Parathyroid adenoma (tissue), 2 donors: Measurements from ENCODE around the gene SMPD3.

Experiments
- H2AFZ ChIP-seq: fragments of 300-600 bp; sonication (generic); one replicate; pipeline ENCODE4 v1.7.0; 2017; ENCODE audit warnings: antibody characterized with exemption, mild to moderate bottlenecking
- H3K27ac ChIP-seq: fragments of 300-600 bp; sonication (generic); one replicate; pipeline ENCODE4 v1.7.0; 2017
- H3K27me3 ChIP-seq: fragments of 300-600 bp; sonication (generic); one replicate; pipeline ENCODE4 v1.7.0; 2017; ENCODE audit warnings: low read length; ENCODE audit not compliant: control insufficient read depth, insufficient read depth
- H3K36me3 ChIP-seq: fragments of 300-600 bp; sonication (generic); one replicate; pipeline ENCODE4 v1.7.0; 2017; ENCODE audit warnings: low read length; ENCODE audit not compliant: control insufficient read depth, insufficient read depth
- H3K4me1 ChIP-seq: fragments of 300-600 bp; sonication (generic); one replicate; pipeline ENCODE4 v1.7.0; 2017; ENCODE audit warnings: control low read depth
- H3K4me2 ChIP-seq: fragments of 300-600 bp; sonication (generic); one replicate; pipeline ENCODE4 v1.7.0; 2017; ENCODE audit warnings: low read length
- H3K4me3 ChIP-seq: fragments of 300-600 bp; sonication (generic); one replicate; pipeline ENCODE4 v1.7.0; 2017; ENCODE audit warnings: low read depth, low read length
- H3K79me2 ChIP-seq: fragments of 300-600 bp; sonication (generic); one replicate; pipeline ENCODE4 v1.7.0; 2017; ENCODE audit warnings: control low read depth
- H3K9ac ChIP-seq: fragments of 300-600 bp; sonication (generic); one replicate; pipeline ENCODE4 v1.7.0; 2017; ENCODE audit warnings: mild to moderate bottlenecking
- H3K9me3 ChIP-seq: fragments of 300-600 bp; sonication (generic); one replicate; pipeline ENCODE4 v1.7.0; 2017; ENCODE audit warnings: low read length; ENCODE audit not compliant: control insufficient read depth
- TF ChIP-seq, protein P1 (sequence below): fragments of 300-600 bp; sonication (generic); IDR thresholded peaks from one replicate; pipeline ENCODE4 v1.7.0; 2017; ENCODE audit warnings: antibody characterized with exemption, mild to moderate bottlenecking
- donor health status: primary hyperparathyroidism.

SMPD3 gene

DNA sequence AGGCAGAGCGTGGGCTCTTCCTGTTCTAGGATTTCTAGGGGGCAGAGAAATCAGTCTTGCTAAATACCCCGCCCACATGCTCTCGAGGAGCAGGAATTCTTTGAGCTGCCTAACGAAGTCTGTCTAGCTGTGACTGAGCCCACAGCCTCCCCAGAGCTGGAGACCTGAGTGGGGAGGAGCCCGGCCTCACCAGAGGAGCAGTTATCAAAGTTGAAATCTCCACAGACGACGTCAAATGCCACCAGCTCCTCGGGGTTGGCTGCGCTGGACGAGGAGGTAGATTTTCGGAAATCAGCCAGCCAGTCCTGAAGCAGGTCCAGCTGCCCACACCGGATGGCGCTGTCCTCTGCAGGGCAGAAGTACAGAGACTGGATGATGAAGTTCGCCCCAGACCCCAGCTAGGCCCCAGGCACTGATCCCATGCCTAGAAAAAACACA, 83.7 kb downstream of the SMPD3 start:
- H3K27me3 ChIP-seq, result no peaks in the 10 kb centered on the region
- no peaks in the 10 kb centered on the region for H3K36me3 ChIP-seq
- no peak overlapping the region for H3K4me2 ChIP-seq
- peaks cover 11% of the 10 kb centered on the region for H3K4me1 ChIP-seq
- no peak overlapping the region for H3K9ac ChIP-seq
- H3K4me3 ChIP-seq, result no peak overlapping the region
- TF ChIP-seq, protein P1, sequence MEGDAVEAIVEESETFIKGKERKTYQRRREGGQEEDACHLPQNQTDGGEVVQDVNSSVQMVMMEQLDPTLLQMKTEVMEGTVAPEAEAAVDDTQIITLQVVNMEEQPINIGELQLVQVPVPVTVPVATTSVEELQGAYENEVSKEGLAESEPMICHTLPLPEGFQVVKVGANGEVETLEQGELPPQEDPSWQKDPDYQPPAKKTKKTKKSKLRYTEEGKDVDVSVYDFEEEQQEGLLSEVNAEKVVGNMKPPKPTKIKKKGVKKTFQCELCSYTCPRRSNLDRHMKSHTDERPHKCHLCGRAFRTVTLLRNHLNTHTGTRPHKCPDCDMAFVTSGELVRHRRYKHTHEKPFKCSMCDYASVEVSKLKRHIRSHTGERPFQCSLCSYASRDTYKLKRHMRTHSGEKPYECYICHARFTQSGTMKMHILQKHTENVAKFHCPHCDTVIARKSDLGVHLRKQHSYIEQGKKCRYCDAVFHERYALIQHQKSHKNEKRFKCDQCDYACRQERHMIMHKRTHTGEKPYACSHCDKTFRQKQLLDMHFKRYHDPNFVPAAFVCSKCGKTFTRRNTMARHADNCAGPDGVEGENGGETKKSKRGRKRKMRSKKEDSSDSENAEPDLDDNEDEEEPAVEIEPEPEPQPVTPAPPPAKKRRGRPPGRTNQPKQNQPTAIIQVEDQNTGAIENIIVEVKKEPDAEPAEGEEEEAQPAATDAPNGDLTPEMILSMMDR, result peak; percentile 31
- no peaks in the 10 kb centered on the region for H3K9me3 ChIP-seq
- H2AFZ ChIP-seq, result peak overlapping the region; percentile 57
- H3K27ac ChIP-seq, result no peak overlapping the region
- H3K79me2 ChIP-seq, result no peaks in the 10 kb centered on the region

GRCh38 chr16:68363658-68364521, 84.4 kb downstream of the SMPD3 start:
- H3K36me3 ChIP-seq, result no peaks in the 10 kb centered on the region

GRCh38 chr16:68362947-68363657, 85.2 kb downstream of the SMPD3 start:
- Histone ChIP-seq H3K27ac (no peak overlapping the region), H3K36me3 (no peaks in the 10 kb centered on the region), H2AFZ (no peak overlapping the region), H3K4me1 (peaks cover 11% of the 10 kb centered on the region), H3K4me2 (no peak overlapping the region), H3K79me2 (no peaks in the 10 kb centered on the region), H3K9ac (no peak overlapping the region), H3K4me3 (no peak overlapping the region), H3K9me3 (no peaks in the 10 kb centered on the region), H3K27me3 (no peaks in the 10 kb centered on the region)
- TF ChIP-seq, protein P1, result no peak

More at GRCh38 chr16:68363658-68364521, 84.4 kb downstream of the SMPD3 start:
- no peak overlapping the region for H3K9ac ChIP-seq
- no peaks in the 10 kb centered on the region for H3K9me3 ChIP-seq
- H3K4me1 ChIP-seq, result peaks cover 11% of the 10 kb centered on the region
- no peak overlapping the region for H3K27ac ChIP-seq
- H3K4me3 ChIP-seq, result no peak overlapping the region
- H2AFZ ChIP-seq, result peak overlapping the region; percentile 57
- no peaks in the 10 kb centered on the region for H3K79me2 ChIP-seq
- H3K27me3 ChIP-seq, result no peaks in the 10 kb centered on the region
- no peak overlapping the region for H3K4me2 ChIP-seq
- TF ChIP-seq, protein P1, result no peak

DNA sequence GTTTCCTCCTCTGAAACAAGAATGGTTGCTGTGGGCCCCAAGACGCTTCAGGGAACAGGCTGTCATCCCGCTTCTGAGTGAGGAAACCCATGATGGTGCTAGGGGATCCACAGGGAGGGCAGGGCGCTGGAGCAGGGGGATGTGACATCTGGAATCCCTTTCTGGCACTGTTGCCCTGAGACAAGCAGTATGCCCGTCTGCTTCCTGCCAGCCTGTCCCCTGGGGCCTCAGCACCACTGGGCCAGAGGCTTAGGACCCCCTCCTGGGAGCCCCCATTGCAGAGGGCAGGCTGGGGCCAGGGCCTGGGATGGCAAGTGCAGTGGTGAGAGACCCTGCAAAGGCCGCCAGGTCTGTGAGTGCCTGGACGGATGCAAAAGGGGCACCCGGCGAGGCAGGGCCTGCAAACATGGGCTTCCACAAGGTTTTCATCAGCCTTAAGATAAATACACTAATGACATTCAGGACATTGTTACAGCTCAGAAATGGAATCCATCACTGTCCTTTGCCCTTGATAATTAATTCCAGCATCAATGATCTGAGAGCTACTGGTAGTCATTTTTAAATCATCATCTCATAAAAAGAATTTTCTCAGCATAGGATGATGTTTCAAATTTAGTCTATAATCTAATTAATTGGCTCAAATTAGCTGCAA, 85.9 kb downstream of the SMPD3 start:
- Histone ChIP-seq H3K79me2 (no peaks in the 10 kb centered on the region), H3K27me3 (no peaks in the 10 kb centered on the region), H3K36me3 (no peaks in the 10 kb centered on the region), H3K9me3 (no peaks in the 10 kb centered on the region), H3K4me3 (no peak overlapping the region), H3K9ac (no peak overlapping the region), H3K4me2 (no peak overlapping the region), H2AFZ (no peak overlapping the region), H3K27ac (no peak overlapping the region), H3K4me1 (peaks cover 11% of the 10 kb centered on the region)
- TF ChIP-seq, protein P1, result no peak
